ENCODE results near the gene CTSW.

DNA sequence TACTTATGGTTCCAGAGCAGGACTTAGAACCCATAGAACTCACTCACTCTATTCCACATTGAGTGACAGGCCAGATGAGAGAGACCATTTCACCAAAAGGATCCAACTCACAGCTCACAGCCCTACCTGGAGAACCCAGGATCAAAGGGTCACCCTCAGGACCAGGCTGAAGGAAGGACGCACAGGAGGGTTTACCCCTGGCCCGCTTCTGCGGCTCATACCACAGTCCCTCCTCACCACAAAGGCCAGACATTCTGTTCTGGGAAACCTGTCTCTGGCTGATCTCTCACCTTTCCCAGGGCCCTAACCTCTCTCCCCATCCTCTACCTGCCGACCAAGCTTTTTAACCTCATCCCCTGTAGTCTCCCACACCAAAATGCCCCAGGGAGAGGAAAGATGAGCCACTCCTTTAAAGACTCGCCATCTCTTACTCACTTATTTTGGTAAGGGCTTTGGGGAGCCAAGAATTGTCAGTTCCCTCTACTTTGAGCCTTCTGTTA is 15.9 kb downstream of the CTSW start:
- TF ChIP-seq, protein P1, sequence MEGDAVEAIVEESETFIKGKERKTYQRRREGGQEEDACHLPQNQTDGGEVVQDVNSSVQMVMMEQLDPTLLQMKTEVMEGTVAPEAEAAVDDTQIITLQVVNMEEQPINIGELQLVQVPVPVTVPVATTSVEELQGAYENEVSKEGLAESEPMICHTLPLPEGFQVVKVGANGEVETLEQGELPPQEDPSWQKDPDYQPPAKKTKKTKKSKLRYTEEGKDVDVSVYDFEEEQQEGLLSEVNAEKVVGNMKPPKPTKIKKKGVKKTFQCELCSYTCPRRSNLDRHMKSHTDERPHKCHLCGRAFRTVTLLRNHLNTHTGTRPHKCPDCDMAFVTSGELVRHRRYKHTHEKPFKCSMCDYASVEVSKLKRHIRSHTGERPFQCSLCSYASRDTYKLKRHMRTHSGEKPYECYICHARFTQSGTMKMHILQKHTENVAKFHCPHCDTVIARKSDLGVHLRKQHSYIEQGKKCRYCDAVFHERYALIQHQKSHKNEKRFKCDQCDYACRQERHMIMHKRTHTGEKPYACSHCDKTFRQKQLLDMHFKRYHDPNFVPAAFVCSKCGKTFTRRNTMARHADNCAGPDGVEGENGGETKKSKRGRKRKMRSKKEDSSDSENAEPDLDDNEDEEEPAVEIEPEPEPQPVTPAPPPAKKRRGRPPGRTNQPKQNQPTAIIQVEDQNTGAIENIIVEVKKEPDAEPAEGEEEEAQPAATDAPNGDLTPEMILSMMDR (IDR thresholded peaks at IDR 0.05) = no peak
- no peak for TF ChIP-seq EZH2 (IDR thresholded peaks at IDR 0.05; ENCODE audit: borderline replicate concordance, insufficient read depth, low read depth, low read length, poor library complexity, severe bottlenecking)

All from B cell (primary cell).